HepG2 (cell line): ENCODE results near the gene CLDN16. TPM values are rescaled to one million over a fixed set of nuclear protein-coding genes. Genes with fewer than 3 reads are reported as not detected.

Source experiments
- ATAC-seq: fragments of 200-7000 bp; cut with Tn5 transposase; 3 replicates; pipeline ENCODE4 v1.9.1; 2020; ENCODE audit warnings: mild to moderate bottlenecking, moderate library complexity
- BruUV-seq: library from RNA; stranded (reverse); fragments of 400-500 nt; replicated peaks from 2 replicates; lab custom pipeline; 2021; lab: Mats Ljungman, UMichigan
- CTCF ChIA-PET: fragments of 300-600 bp; formaldehyde crosslinking; extraction: SDS; loops from one replicate; lab custom pipeline; 2021; ENCODE audit warnings: low total read pairs, inconsistent platforms, low intra/inter-chr PET ratio; lab: Yijun Ruan, JAX
- POLR2A ChIA-PET: fragments of 350-600 bp; sonication (Branson Sonifier 250); formaldehyde crosslinking; loops from one replicate; lab custom pipeline; 2020; ENCODE audit warnings: antibody characterized with exemption, inconsistent platforms; lab: Yijun Ruan, JAX
- DNase-seq: peaks from one replicate; pipeline ENCODE4 v3.0.0-alpha.2; 2015; ENCODE audit warnings: low spot score
- FAIRE-seq: peaks from 3 replicates; lab custom pipeline; 2011; peaks lifted over from hg19 to GRCh38; lab: Jason Lieb, UNC
- H2AFZ ChIP-seq: one replicate; pipeline ENCODE4 v1.6.1; 2011; ENCODE audit warnings: low read length, inconsistent platforms
- H3K27ac ChIP-seq: fragments of 300-600 bp; 3 replicates; pipeline ENCODE4 v1.8.0; 2011; ENCODE audit warnings: mixed run types, mild to moderate bottlenecking, mixed read lengths, low read length, inconsistent platforms; ENCODE audit not compliant: insufficient read depth; ENCODE audit errors: extremely low read length
- H3K27me3 ChIP-seq, 2 experiments: fragments of 200-600 bp in 1 of 2; 2 replicates in 1 of 2; 3 replicates in 1 of 2; pipeline versions ENCODE4 v1.6.0 to v1.8.0; 2011; ENCODE audit warnings: low read length in 2 of 2, mild to moderate bottlenecking in 2 of 2, moderate library complexity in 2 of 2, inconsistent platforms in 1 of 2; ENCODE audit not compliant: insufficient read depth in 2 of 2, control insufficient read depth in 1 of 2
- H3K36me3 ChIP-seq, 2 experiments: fragments of 200-600 bp in 1 of 2; replicated peaks in 1 of 2; 2 replicates in 1 of 2; 3 replicates in 1 of 2; pipeline versions ENCODE4 v1.5.1 to v1.8.0; 2011; ENCODE audit warnings: low read length in 2 of 2, inconsistent platforms in 1 of 2; ENCODE audit not compliant: insufficient read depth in 2 of 2, control insufficient read depth in 1 of 2
- H3K4me1 ChIP-seq: 2 replicates; pipeline ENCODE4 v1.5.1; 2012; ENCODE audit warnings: low read length, inconsistent platforms; ENCODE audit not compliant: insufficient read depth
- H3K4me2 ChIP-seq: 2 replicates; pipeline ENCODE4 v1.6.0; 2011; ENCODE audit warnings: low read depth, low read length, inconsistent platforms
- H3K4me3 ChIP-seq, 3 experiments: fragments of 200-600 bp in 1 of 3; sonication (generic), shearing (Covaris generic) in 1 of 3; replicated peaks in 1 of 3; 2 replicates each; pipeline ENCODE4 v1.5.1; 2011 to 2016; ENCODE audit warnings: low read length in 3 of 3, inconsistent platforms in 2 of 3, low read depth in 2 of 3, mild to moderate bottlenecking in 2 of 3, control low read depth in 1 of 3, mixed read lengths in 1 of 3; ENCODE audit not compliant: insufficient read depth in 1 of 3
- H3K79me2 ChIP-seq: one replicate; pipeline ENCODE4 v1.6.1; 2011; ENCODE audit warnings: low read length, inconsistent platforms; ENCODE audit not compliant: insufficient read depth
- H3K9ac ChIP-seq: 2 replicates; pipeline ENCODE4 v1.6.0; 2011; ENCODE audit warnings: mild to moderate bottlenecking, low read depth, low read length, inconsistent platforms; ENCODE audit not compliant: insufficient read depth
- H3K9me3 ChIP-seq: 2 replicates; pipeline ENCODE4 v1.5.1; 2012; ENCODE audit warnings: mild to moderate bottlenecking, low read length
- H4K20me1 ChIP-seq: 2 replicates; pipeline ENCODE4 v1.6.0; 2011; ENCODE audit warnings: inconsistent platforms, mild to moderate bottlenecking, low read length, moderate library complexity; ENCODE audit not compliant: insufficient read depth
- ATF1 ChIP-seq: IDR thresholded peaks from 2 replicates; pipeline ENCODE4 v1.6.1; 2016; ENCODE audit warnings: mild to moderate bottlenecking, control low read depth
- IKZF1 ChIP-seq: fragments of 450-650 bp; IDR thresholded peaks from 2 replicates; pipeline ENCODE4 v1.7.1; 2016
- MEIS1 ChIP-seq: sonication (generic); formaldehyde crosslinking; IDR thresholded peaks from 2 replicates; pipeline ENCODE4 v1.9.0; 2021; ENCODE audit warnings: mild to moderate bottlenecking, missing genetic modification reagents, moderate library complexity, borderline replicate concordance
- MXI1 ChIP-seq: IDR thresholded peaks from 3 replicates; pipeline ENCODE4 v1.6.1; 2012; ENCODE audit warnings: low read depth, low read length, inconsistent platforms, borderline replicate concordance
- MZF1 ChIP-seq: sonication (generic); formaldehyde crosslinking; IDR thresholded peaks from 2 replicates; pipeline ENCODE4 v1.8.1; 2023; ENCODE audit warnings: mild to moderate bottlenecking, missing genetic modification reagents, borderline replicate concordance
- NFAT5 ChIP-seq: sonication (generic); formaldehyde crosslinking; IDR thresholded peaks from 2 replicates; pipeline ENCODE4 v1.4.0; 2020; ENCODE audit warnings: missing genetic modification reagents
- NR2C2 ChIP-seq: sonication (generic); formaldehyde crosslinking; IDR thresholded peaks from 2 replicates; pipeline ENCODE4 v1.4.0; 2020; ENCODE audit warnings: missing genetic modification reagents, mild to moderate bottlenecking, moderate library complexity, borderline replicate concordance
- POLR2AphosphoS5 ChIP-seq: IDR thresholded peaks from 2 replicates; pipeline ENCODE4 v1.6.1; 2012; ENCODE audit warnings: low read depth, low read length
- ZFX ChIP-seq: sonication (generic); formaldehyde crosslinking; IDR thresholded peaks from 2 replicates; pipeline ENCODE4 v1.4.0; 2020; ENCODE audit warnings: mild to moderate bottlenecking, low read depth, missing genetic modification reagents, moderate library complexity
- ZMAT5 ChIP-seq: sonication (generic); formaldehyde crosslinking; IDR thresholded peaks from 2 replicates; pipeline ENCODE4 v1.5.0; 2020; ENCODE audit warnings: mild to moderate bottlenecking, low read depth, missing genetic modification reagents, borderline replicate concordance
- ZMYM4 ChIP-seq: sonication (generic); formaldehyde crosslinking; IDR thresholded peaks from 2 replicates; pipeline ENCODE4 v1.8.1; 2023; ENCODE audit warnings: mild to moderate bottlenecking, missing genetic modification reagents
- ZNF276 ChIP-seq: sonication (generic); formaldehyde crosslinking; IDR thresholded peaks from 2 replicates; pipeline ENCODE4 v1.4.0; 2020; ENCODE audit warnings: mild to moderate bottlenecking, low read depth, missing genetic modification reagents
- ZNF501 ChIP-seq: sonication (generic); formaldehyde crosslinking; IDR thresholded peaks from 2 replicates; pipeline ENCODE4 v1.5.1; 2020; ENCODE audit warnings: mild to moderate bottlenecking, moderate library complexity, missing genetic modification reagents
- ZNF766 ChIP-seq: sonication (generic); formaldehyde crosslinking; IDR thresholded peaks from 2 replicates; pipeline ENCODE4 v1.5.0; 2020; ENCODE audit warnings: missing genetic modification reagents, borderline replicate concordance
- WGBS: methylation state at CpG from one replicate; pipeline ENCODE4 v1.1.6; 2017; ENCODE audit warnings: low lambda C conversion rate; 5-methylcytosine and 5-hydroxymethylcytosine counted together
- in situ Hi-C: cut with HindIII; loops from 2 replicates; pipeline ENCODE4 v1.10.0; 2017; ENCODE audit warnings: low pct_unique_long_range_greater_than_20kb; ENCODE audit not compliant: extremely low pct_ligation_motif_present
- intact Hi-C: fragments of 100-400 bp; cut with micrococcal nuclease; formaldehyde crosslinking; loops from one replicate; pipeline ENCODE4 v1.10.0; 2022; ENCODE audit not compliant: unreplicated experiment
- polyA plus RNA-seq, 8 experiments: library from polyadenylated mRNA; depleted of rRNA in 3 of 8; stranded (reverse) in 7 of 8; unstranded in 1 of 8; fragments of >200 nt; fragmentation: Illumina TruSeq in 4 of 8; extraction: Trizol in 4 of 8; gene quantifications; 2 replicates each; pipeline versions ENCODE4 v1.2.1 to v1.2.3, GENCODE V29; 2011 to 2016; ENCODE audit warnings: low read depth in 4 of 8, missing spikeins in 1 of 8, mixed read lengths in 1 of 8; ENCODE audit not compliant: insufficient read depth in 1 of 8
- total RNA-seq, 5 experiments: library from RNA; depleted of rRNA; stranded (reverse); fragments of >200 nt; fragmentation: Illumina TruSeq; extraction: Trizol; gene quantifications; 2 replicates each; pipeline ENCODE4 v1.2.3, GENCODE V29; 2016; ENCODE audit warnings: low read depth in 1 of 5
- TF ChIP-seq, protein P1 (sequence below): sonication (generic); formaldehyde crosslinking; IDR thresholded peaks from 2 replicates; pipeline ENCODE4 v1.5.0; 2020; ENCODE audit warnings: missing genetic modification reagents

The CLDN16 gene
- total and polyA plus RNA-seq, 2 of the 13 experiments (the other 11 are each of a cell fraction or from before 2014, with no cell fraction given), result 0.13 to 0.24 TPM

DNA sequence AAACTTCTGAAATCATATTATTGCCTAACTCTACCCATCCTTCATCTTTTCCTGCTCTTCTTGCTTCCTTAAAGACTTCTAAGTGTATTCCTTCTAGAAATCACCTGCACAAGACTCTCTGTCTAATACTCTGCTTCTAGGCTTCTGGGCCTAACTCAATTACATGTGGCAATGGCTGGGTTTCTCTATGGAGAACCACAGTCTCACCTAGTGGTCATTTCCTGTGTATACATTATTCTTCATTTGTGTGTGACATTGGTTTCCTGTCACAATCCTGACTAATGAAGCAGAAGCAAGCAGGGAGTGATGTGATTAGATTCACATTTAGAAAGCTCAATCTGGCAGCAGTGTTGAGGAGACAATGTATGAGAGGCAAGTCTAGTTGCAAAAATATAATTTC lies 48.8 kb upstream of the CLDN16 start (continued):
- TF ChIP-seq, protein P1, sequence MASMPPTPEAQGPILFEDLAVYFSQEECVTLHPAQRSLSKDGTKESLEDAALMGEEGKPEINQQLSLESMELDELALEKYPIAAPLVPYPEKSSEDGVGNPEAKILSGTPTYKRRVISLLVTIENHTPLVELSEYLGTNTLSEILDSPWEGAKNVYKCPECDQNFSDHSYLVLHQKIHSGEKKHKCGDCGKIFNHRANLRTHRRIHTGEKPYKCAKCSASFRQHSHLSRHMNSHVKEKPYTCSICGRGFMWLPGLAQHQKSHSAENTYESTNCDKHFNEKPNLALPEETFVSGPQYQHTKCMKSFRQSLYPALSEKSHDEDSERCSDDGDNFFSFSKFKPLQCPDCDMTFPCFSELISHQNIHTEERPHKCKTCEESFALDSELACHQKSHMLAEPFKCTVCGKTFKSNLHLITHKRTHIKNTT (CRISPR knock-in tag), result no peak
- TF ChIP-seq ZNF276 (CRISPR knock-in tag) (no peak), NR2C2 (CRISPR knock-in tag) (no peak), POLR2AphosphoS5 (no peak), ZNF501 (no peak), MEIS1 (no peak), ZFX (CRISPR knock-in tag) (peak; percentile 39; the same call in 1 of the 2 replicates), ZMYM4 (no peak)

- intact Hi-C loops (no loop called here), in situ Hi-C loops (no loop called here)
- H3K27me3 ChIP-seq, result no peaks in the 10 kb centered on the region
- no peaks in the 10 kb centered on the region for H3K9me3 ChIP-seq
- FAIRE-seq (no peak), ATAC-seq (no peak), DNase-seq (no peak)
- H2AFZ ChIP-seq, result no peak overlapping the region
- ChIA-PET CTCF (no interaction called here), POLR2A (no interaction called here)
- H3K4me2 ChIP-seq, result no peak overlapping the region
- no peak overlapping the region for H3K4me3 ChIP-seq
- H3K36me3 ChIP-seq, result no peaks in the 10 kb centered on the region
- no peak overlapping the region for H3K9ac ChIP-seq
- 91% methylated on average over 2 of the region's 2 CpGs for WGBS
- H4K20me1 ChIP-seq, result no peaks in the 10 kb centered on the region
- peaks cover 32% of the 10 kb centered on the region for H3K4me1 ChIP-seq
- H3K79me2 ChIP-seq, result no peaks in the 10 kb centered on the region
- no TSS peak for BruUV-seq
- no peak overlapping the region for H3K27ac ChIP-seq
- TF ChIP-seq MZF1 (CRISPR knock-in tag) (no peak), ZNF766 (no peak), IKZF1 (no peak), ZMAT5 (no peak), ATF1 (no peak), MXI1 (no peak), NFAT5 (CRISPR knock-in tag) (no peak)
Measured at GRCh38 chr3:190340071-190340470, 47.9 kb upstream of the CLDN16 start.
